ENCODE data around the gene RABGAP1L.
"Not testable (repeated sequence)": the region's sequence is repeated elsewhere in the genome, so short reads cannot be mapped to it uniquely, and the experiment has no call there.

RABGAP1L gene

DNA sequence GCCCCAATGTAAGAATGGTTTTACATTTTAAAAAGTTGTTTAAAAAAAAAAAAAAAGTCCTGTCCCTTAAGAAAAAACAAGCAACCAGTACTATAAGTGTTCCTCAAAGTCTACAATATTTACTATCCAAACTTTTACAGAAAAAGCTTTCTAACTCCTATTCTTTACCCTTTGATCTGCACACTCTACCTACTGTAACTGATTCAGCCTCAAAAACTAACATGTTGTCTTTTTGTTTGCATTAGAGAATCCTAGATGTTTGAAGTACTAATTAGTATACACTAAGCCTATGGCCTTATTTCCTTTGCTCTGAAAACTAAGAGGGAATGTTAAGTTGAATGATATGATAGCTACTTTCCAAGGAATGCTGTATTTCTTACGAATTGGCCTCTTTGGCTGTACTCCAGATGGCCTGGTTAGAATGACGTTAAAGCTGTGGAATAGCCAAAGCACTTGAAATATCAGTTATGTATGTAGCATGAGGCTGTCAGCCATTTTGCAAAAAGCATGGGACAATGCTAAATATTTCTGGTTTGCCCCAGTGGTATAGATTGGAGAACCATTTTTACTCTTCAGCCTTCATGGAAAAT is 523.2 kb downstream of the RABGAP1L start:
- in situ Hi-C loops (cut with MboI; ENCODE audit: low sequenced_read_pairs, unreplicated experiment): no loop called here
- DNase-seq (ENCODE audit: low spot score): no peak
- no peak for TF ChIP-seq CTCF (IDR thresholded peaks at IDR 0.05; ENCODE audit: borderline replicate concordance, control extremely low read depth, extremely low read depth, insufficient read depth, missing control alignments)

DNA sequence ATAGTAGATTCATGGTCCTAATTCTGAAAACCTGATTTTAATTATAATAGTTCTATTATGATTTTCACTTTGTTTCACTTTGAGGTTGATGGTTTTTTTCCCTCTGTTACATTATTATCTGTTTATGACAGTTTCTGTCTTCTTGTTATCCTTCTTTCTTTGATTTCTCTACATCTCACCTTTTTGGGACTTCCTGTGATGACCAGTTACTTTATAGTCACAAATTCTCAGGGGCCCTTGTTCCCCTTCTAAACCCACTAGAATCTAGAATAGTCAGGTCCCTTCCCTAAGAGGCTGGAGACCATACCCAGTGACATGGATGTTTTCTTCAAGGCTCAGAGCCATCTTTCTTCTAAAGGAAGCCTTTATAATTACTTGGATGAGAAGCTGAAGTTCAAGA is 526.9 kb downstream of the RABGAP1L start:
- no peak for TF ChIP-seq CTCF (IDR thresholded peaks at IDR 0.05; ENCODE audit: borderline replicate concordance, control extremely low read depth, extremely low read depth, insufficient read depth, missing control alignments)
- no peak for DNase-seq (ENCODE audit: low spot score)
- in situ Hi-C loops (cut with MboI; ENCODE audit: low sequenced_read_pairs, unreplicated experiment): no loop called here

DNA sequence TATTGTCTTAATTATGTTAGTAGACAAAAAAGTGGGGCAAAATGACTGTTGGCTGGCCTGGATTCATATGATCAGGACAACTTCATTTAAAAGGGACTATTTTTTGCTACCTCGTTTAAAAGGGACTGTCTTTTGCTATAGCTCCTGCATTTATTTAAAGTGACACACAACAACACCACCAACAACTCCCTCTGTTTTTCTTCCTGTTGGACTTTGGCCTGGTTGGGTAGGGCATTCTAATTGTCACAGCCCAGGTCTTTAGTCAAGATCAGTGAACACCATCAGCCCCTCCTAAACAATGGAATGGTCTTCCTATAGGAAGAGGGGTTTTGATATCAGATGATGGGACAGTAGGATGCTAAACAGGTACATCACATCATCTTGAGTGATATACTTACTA is 530.2 kb downstream of the RABGAP1L start:
- TF ChIP-seq CTCF (IDR thresholded peaks at IDR 0.05; ENCODE audit: borderline replicate concordance, control extremely low read depth, extremely low read depth, insufficient read depth, missing control alignments): no peak

DNA sequence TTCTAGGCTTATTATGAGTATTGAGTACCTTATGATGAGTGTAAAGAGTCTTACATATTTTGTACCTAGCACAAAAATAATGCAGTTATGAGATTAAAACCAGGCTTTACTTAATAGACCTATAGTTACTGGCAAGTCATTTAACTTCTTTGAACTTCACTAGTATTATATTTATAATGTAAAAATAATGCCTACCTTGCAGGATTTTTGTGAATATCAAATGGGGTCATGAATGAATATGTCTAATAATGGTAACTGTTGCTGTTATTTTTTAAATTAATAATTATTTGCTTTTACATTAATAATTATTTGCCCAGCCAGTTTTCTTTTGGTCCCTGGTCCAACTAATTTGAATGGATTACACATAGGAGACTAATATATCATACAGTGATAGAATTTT is 530.9 kb downstream of the RABGAP1L start:
- DNase-seq (ENCODE audit: low spot score): no peak
- no peak for TF ChIP-seq CTCF (IDR thresholded peaks at IDR 0.05; ENCODE audit: borderline replicate concordance, control extremely low read depth, extremely low read depth, insufficient read depth, missing control alignments)
- in situ Hi-C loops (cut with MboI; ENCODE audit: low sequenced_read_pairs, unreplicated experiment): no loop called here

More for the DNA sequence above, 530.2 kb downstream of the RABGAP1L start:
- in situ Hi-C loops (cut with MboI; ENCODE audit: low sequenced_read_pairs, unreplicated experiment): no loop called here
- no peak for DNase-seq (ENCODE audit: low spot score)

- in situ Hi-C loops (cut with MboI; ENCODE audit: low sequenced_read_pairs, unreplicated experiment): no loop called here
- no peak for DNase-seq (ENCODE audit: low spot score)
- no peak for TF ChIP-seq CTCF (IDR thresholded peaks at IDR 0.05; ENCODE audit: borderline replicate concordance, control extremely low read depth, extremely low read depth, insufficient read depth, missing control alignments)
These were observed 533.0 kb downstream of the RABGAP1L start for GRCh38 chr1:174692313-174692712.

- DNase-seq (ENCODE audit: low spot score): no peak
- in situ Hi-C loops (cut with MboI; ENCODE audit: low sequenced_read_pairs, unreplicated experiment): no loop called here
These were observed 533.8 kb downstream of the RABGAP1L start for GRCh38 chr1:174693085-174693484.

GRCh38 chr1:174693539-174693938 is 534.2 kb downstream of the RABGAP1L start:
- DNase-seq (ENCODE audit: low spot score); in situ Hi-C loops (cut with MboI; ENCODE audit: low sequenced_read_pairs, unreplicated experiment): not testable (repeated sequence)

More at GRCh38 chr1:174693085-174693484, 533.8 kb downstream of the RABGAP1L start:
- no peak for TF ChIP-seq CTCF (IDR thresholded peaks at IDR 0.05; ENCODE audit: borderline replicate concordance, control extremely low read depth, extremely low read depth, insufficient read depth, missing control alignments)

Measured in GM13976 (cell line).